GM23338 (cell line): ENCODE data around the gene IPP.

Experiments used
- CREB1 ChIP-seq: fragments of 250-450 bp; sonication (Bioruptor Pico); IDR thresholded peaks from 2 replicates; pipeline ENCODE4 v1.5.0; 2020; ENCODE audit warnings: low read depth, mild to moderate bottlenecking, moderate library complexity
- EZH2 ChIP-seq: fragments of 200-600 bp; sonication (generic); IDR thresholded peaks from one replicate; pipeline ENCODE4 v1.8.0; 2017; ENCODE audit warnings: antibody characterized with exemption, mild to moderate bottlenecking, low read depth; ENCODE audit not compliant: unreplicated experiment
- EZH2phosphoT487 ChIP-seq: fragments of 200-600 bp; sonication (generic); IDR thresholded peaks from one replicate; pipeline ENCODE4 v1.8.1; 2018; ENCODE audit warnings: antibody characterized with exemption; ENCODE audit not compliant: unreplicated experiment
- JUNB ChIP-seq: IDR thresholded peaks from one replicate; pipeline ENCODE4 v1.6.1; 2016; ENCODE audit warnings: antibody characterized with exemption; ENCODE audit not compliant: unreplicated experiment
- POLR2AphosphoS5 ChIP-seq: IDR thresholded peaks from 2 replicates; pipeline ENCODE4 v1.6.1; 2016; ENCODE audit warnings: antibody characterized with exemption, low read depth
- ZNF114 ChIP-seq: fragments of 250-450 bp; sonication (Bioruptor Pico); IDR thresholded peaks from 2 replicates; pipeline ENCODE4 v1.5.0; 2020; ENCODE audit warnings: mild to moderate bottlenecking, moderate library complexity
- ZNF331 ChIP-seq: fragments of 250-450 bp; sonication (Bioruptor Pico); IDR thresholded peaks from 2 replicates; pipeline ENCODE4 v1.5.0; 2020; ENCODE audit warnings: low read depth, mild to moderate bottlenecking, moderate library complexity
- ZNF462 ChIP-seq: fragments of 250-450 bp; sonication (Bioruptor Pico); IDR thresholded peaks from 2 replicates; pipeline ENCODE4 v1.5.0; 2020; ENCODE audit warnings: mild to moderate bottlenecking, moderate library complexity
- TF ChIP-seq, protein P1 (sequence below), 2 experiments: fragments of 200-600 bp in 1 of 2; sonication (generic) in 1 of 2; conservative IDR thresholded peaks; 2 replicates each; pipeline versions ENCODE4 v1.5.1 to v1.6.1; 2016 to 2017; ENCODE audit warnings: antibody characterized with exemption in 2 of 2, low read depth in 2 of 2, mild to moderate bottlenecking in 2 of 2, moderate library complexity in 1 of 2
- TF ChIP-seq, protein P2 (sequence below): IDR thresholded peaks from one replicate; pipeline ENCODE4 v1.6.1; 2018; ENCODE audit warnings: antibody characterized with exemption; ENCODE audit not compliant: unreplicated experiment

GRCh38 chr1:45673956-45674355 lies 76.5 kb downstream of the IPP start:
- TF ChIP-seq, protein P1, sequence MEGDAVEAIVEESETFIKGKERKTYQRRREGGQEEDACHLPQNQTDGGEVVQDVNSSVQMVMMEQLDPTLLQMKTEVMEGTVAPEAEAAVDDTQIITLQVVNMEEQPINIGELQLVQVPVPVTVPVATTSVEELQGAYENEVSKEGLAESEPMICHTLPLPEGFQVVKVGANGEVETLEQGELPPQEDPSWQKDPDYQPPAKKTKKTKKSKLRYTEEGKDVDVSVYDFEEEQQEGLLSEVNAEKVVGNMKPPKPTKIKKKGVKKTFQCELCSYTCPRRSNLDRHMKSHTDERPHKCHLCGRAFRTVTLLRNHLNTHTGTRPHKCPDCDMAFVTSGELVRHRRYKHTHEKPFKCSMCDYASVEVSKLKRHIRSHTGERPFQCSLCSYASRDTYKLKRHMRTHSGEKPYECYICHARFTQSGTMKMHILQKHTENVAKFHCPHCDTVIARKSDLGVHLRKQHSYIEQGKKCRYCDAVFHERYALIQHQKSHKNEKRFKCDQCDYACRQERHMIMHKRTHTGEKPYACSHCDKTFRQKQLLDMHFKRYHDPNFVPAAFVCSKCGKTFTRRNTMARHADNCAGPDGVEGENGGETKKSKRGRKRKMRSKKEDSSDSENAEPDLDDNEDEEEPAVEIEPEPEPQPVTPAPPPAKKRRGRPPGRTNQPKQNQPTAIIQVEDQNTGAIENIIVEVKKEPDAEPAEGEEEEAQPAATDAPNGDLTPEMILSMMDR (conservative IDR thresholded peaks at IDR 0.05; ENCODE audit: low read depth in 2 of 2) = no peak
- TF ChIP-seq, protein P2, sequence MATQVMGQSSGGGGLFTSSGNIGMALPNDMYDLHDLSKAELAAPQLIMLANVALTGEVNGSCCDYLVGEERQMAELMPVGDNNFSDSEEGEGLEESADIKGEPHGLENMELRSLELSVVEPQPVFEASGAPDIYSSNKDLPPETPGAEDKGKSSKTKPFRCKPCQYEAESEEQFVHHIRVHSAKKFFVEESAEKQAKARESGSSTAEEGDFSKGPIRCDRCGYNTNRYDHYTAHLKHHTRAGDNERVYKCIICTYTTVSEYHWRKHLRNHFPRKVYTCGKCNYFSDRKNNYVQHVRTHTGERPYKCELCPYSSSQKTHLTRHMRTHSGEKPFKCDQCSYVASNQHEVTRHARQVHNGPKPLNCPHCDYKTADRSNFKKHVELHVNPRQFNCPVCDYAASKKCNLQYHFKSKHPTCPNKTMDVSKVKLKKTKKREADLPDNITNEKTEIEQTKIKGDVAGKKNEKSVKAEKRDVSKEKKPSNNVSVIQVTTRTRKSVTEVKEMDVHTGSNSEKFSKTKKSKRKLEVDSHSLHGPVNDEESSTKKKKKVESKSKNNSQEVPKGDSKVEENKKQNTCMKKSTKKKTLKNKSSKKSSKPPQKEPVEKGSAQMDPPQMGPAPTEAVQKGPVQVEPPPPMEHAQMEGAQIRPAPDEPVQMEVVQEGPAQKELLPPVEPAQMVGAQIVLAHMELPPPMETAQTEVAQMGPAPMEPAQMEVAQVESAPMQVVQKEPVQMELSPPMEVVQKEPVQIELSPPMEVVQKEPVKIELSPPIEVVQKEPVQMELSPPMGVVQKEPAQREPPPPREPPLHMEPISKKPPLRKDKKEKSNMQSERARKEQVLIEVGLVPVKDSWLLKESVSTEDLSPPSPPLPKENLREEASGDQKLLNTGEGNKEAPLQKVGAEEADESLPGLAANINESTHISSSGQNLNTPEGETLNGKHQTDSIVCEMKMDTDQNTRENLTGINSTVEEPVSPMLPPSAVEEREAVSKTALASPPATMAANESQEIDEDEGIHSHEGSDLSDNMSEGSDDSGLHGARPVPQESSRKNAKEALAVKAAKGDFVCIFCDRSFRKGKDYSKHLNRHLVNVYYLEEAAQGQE = no peak
- no peak for TF ChIP-seq EZH2
- no peak for TF ChIP-seq EZH2phosphoT487
- TF ChIP-seq CREB1 (CRISPR knock-in tag) = no peak
- no peak for TF ChIP-seq POLR2AphosphoS5
- no peak for TF ChIP-seq ZNF462 (CRISPR knock-in tag)
- no peak for TF ChIP-seq ZNF331
- no peak for TF ChIP-seq JUNB
- no peak for TF ChIP-seq ZNF114 (CRISPR knock-in tag)
